ENCODE measurements around the gene PPP1R2C. TPM values are rescaled to one million over a fixed set of nuclear protein-coding genes. Genes with fewer than 3 reads are reported as not detected.

Gene PPP1R2C
- total RNA-seq, 1 experiment from 2014 or later: not detected

DNA sequence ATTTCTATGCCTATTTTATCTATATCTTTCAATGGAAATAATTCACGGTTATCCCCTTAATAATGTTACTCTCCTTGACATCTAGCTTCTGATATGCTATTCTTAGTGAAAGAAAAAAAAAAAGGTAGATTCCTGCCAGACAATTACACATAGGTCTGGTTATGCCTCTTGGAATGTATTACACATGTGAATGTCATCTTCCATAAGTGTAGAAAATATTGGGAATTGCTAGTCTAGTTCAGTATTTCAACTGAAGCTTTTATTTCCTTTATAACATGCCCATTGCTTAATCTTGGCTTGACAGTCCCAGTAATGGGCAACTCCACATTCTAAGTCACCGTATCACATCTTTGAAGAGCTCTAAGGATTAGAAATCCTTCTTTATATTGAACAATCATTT is 25.4 kb upstream of the PPP1R2C start:
- Mint-ChIP-seq H3K36me3 (ENCODE audit: insufficient read depth, unreplicated experiment) (no peaks in the 10 kb centered on the region), H3K4me1 (ENCODE audit: low read depth, unreplicated experiment) (no peaks in the 10 kb centered on the region), H3K9me3 (ENCODE audit: unreplicated experiment) (no peaks in the 10 kb centered on the region), H3K27ac (ENCODE audit: unreplicated experiment) (no peak overlapping the region), H3K4me3 (ENCODE audit: unreplicated experiment) (no peak overlapping the region), H3K27me3 (ENCODE audit: insufficient read depth, unreplicated experiment) (no peaks in the 10 kb centered on the region)
- intact Hi-C loops (cut with micrococcal nuclease; ENCODE audit: unreplicated experiment): no loop called here
- Histone ChIP-seq H3K4me1 (no peaks in the 10 kb centered on the region), H3K36me3 (ENCODE audit: control insufficient read depth, insufficient read depth, low read length) (no peaks in the 10 kb centered on the region), H3K4me3 (ENCODE audit: low read depth, low read length) (no peak overlapping the region), H3K27me3 (replicated peaks; ENCODE audit: control insufficient read depth, insufficient read depth, low read length) (no peaks in the 10 kb centered on the region), H3K9me3 (no peaks in the 10 kb centered on the region)
- CTCF ChIA-PET: no interaction called here
- TF ChIP-seq, protein P1, sequence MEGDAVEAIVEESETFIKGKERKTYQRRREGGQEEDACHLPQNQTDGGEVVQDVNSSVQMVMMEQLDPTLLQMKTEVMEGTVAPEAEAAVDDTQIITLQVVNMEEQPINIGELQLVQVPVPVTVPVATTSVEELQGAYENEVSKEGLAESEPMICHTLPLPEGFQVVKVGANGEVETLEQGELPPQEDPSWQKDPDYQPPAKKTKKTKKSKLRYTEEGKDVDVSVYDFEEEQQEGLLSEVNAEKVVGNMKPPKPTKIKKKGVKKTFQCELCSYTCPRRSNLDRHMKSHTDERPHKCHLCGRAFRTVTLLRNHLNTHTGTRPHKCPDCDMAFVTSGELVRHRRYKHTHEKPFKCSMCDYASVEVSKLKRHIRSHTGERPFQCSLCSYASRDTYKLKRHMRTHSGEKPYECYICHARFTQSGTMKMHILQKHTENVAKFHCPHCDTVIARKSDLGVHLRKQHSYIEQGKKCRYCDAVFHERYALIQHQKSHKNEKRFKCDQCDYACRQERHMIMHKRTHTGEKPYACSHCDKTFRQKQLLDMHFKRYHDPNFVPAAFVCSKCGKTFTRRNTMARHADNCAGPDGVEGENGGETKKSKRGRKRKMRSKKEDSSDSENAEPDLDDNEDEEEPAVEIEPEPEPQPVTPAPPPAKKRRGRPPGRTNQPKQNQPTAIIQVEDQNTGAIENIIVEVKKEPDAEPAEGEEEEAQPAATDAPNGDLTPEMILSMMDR (IDR thresholded peaks at IDR 0.05; ENCODE audit: insufficient read depth in 1 of 2, low read depth in 1 of 2, low read length in 1 of 2, severe bottlenecking in 1 of 2, unreplicated experiment in 1 of 2): no peak
- POLR2A ChIA-PET: no interaction called here
- no TSS peak for BruUV-seq (replicated peaks)
- no peak for DNase-seq

DNA sequence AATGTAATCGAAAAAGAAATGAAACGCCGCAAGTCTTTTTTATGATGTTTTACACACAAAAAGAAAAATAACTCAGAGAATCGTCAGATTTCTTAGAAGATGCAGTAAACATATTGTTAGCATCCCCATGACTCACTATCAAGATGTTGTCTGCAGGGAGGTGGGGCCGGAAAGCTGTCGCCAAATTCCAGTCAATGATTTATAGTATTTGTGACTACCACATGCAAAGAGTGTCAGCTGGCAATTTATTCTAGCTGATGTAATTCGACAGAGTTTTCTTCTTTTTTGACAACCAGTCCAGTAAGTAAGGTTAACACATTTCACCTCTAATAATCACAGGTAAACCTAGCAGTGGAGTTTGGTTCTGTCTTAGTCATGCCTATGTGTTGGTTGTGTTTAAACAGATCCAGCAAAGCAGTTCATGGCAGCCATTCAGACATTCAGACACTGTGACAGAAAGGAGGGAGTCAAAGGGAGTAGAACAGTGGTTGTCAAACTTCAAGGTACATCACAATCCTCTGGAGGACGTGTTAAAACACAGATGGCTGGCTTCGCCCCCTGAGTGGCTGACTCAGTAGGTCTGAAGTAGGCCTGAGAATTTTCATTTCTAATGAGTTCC is 19.8 kb upstream of the PPP1R2C start:
- POLR2A ChIA-PET: no interaction called here
- H3K4me1 Mint-ChIP-seq (ENCODE audit: low read depth, unreplicated experiment): no peaks in the 10 kb centered on the region
- TF ChIP-seq, protein P1 (IDR thresholded peaks at IDR 0.05; ENCODE audit: insufficient read depth in 1 of 2, low read depth in 1 of 2, low read length in 1 of 2, severe bottlenecking in 1 of 2, unreplicated experiment in 1 of 2): no peak
- Histone ChIP-seq H3K4me1 (no peaks in the 10 kb centered on the region), H3K36me3 (ENCODE audit: control insufficient read depth, insufficient read depth, low read length) (no peaks in the 10 kb centered on the region), H3K9me3 (no peaks in the 10 kb centered on the region), H3K4me3 (ENCODE audit: low read depth, low read length) (no peak overlapping the region), H3K27me3 (replicated peaks; ENCODE audit: control insufficient read depth, insufficient read depth, low read length) (no peaks in the 10 kb centered on the region)
- H3K27me3 Mint-ChIP-seq (ENCODE audit: insufficient read depth, unreplicated experiment): no peaks in the 10 kb centered on the region
- CTCF ChIA-PET: no interaction called here
- no peaks in the 10 kb centered on the region for H3K36me3 Mint-ChIP-seq (ENCODE audit: insufficient read depth, unreplicated experiment)
- H3K4me3 Mint-ChIP-seq (ENCODE audit: unreplicated experiment): no peak overlapping the region
- no peaks in the 10 kb centered on the region for H3K9me3 Mint-ChIP-seq (ENCODE audit: unreplicated experiment)
- intact Hi-C loops (cut with micrococcal nuclease; ENCODE audit: unreplicated experiment): no loop called here
- BruUV-seq (replicated peaks): no TSS peak
- H3K27ac Mint-ChIP-seq (ENCODE audit: unreplicated experiment): no peak overlapping the region
- DNase-seq: peak in 1 of 2 experiments; percentile 1

DNA sequence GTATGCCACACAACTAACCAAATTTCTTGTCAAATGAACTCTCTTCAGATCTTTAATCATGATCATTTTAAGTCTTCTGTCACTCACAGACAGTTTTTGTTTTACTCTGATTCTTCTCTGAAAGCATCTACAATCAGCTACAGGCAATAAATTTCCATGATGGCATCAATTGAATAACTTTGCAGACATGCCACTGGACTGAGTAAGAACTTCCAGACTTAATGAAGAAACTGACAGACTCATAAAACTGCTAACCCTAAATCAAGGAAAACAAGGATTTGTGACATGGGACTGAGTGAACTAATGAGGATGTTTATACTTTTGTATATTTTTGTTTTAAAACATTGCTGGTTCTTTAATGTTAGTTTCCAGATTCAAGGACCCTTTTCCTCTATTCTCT is 5.5 kb upstream of the PPP1R2C start:
- H3K4me3 ChIP-seq (ENCODE audit: low read depth, low read length): no peak overlapping the region
- BruUV-seq (replicated peaks): no TSS peak
- no peaks in the 10 kb centered on the region for H3K9me3 ChIP-seq
- no peaks in the 10 kb centered on the region for H3K36me3 ChIP-seq (ENCODE audit: control insufficient read depth, insufficient read depth, low read length)
- ChIA-PET POLR2A (no interaction called here), CTCF (no interaction called here)
- no peak overlapping the region for H3K4me3 Mint-ChIP-seq (ENCODE audit: unreplicated experiment)
- peaks cover 28% of the 10 kb centered on the region for H3K9me3 Mint-ChIP-seq (ENCODE audit: unreplicated experiment)
- H3K27me3 ChIP-seq (replicated peaks; ENCODE audit: control insufficient read depth, insufficient read depth, low read length): no peaks in the 10 kb centered on the region
- TF ChIP-seq, protein P1 (IDR thresholded peaks at IDR 0.05; ENCODE audit: insufficient read depth in 1 of 2, low read depth in 1 of 2, low read length in 1 of 2, severe bottlenecking in 1 of 2, unreplicated experiment in 1 of 2): no peak
- intact Hi-C loops (cut with micrococcal nuclease; ENCODE audit: unreplicated experiment): no loop called here
- H3K4me1 Mint-ChIP-seq (ENCODE audit: low read depth, unreplicated experiment): no peaks in the 10 kb centered on the region
- H3K27ac Mint-ChIP-seq (ENCODE audit: unreplicated experiment): no peak overlapping the region
- H3K36me3 Mint-ChIP-seq (ENCODE audit: insufficient read depth, unreplicated experiment): no peaks in the 10 kb centered on the region
- no peaks in the 10 kb centered on the region for H3K4me1 ChIP-seq
- no peaks in the 10 kb centered on the region for H3K27me3 Mint-ChIP-seq (ENCODE audit: insufficient read depth, unreplicated experiment)
- no peak for DNase-seq
